GM18499 (cell line): Measurements from ENCODE around the gene S100B.

Experiments used
- ATAC-seq: cut with Tn5 transposase; IDR thresholded peaks from one replicate; pipeline ENCODE4 v1.9.1; 2021; ENCODE audit warnings: moderate number of reproducible peaks; ENCODE audit not compliant: insufficient read depth, unreplicated experiment

S100B gene

GRCh38 chr21:46562964-46563607 lies 41.8 kb downstream of the S100B start:
- ATAC-seq: no peak

GRCh38 chr21:46562472-46562871 lies 42.4 kb downstream of the S100B start:
- ATAC-seq: no peak

GRCh38 chr21:46561445-46562090 lies 43.3 kb downstream of the S100B start:
- ATAC-seq: no peak

GRCh38 chr21:46560568-46561444 lies 44.1 kb downstream of the S100B start:
- ATAC-seq: no peak

GRCh38 chr21:46559291-46559983 lies 45.4 kb downstream of the S100B start:
- ATAC-seq: no peak

DNA sequence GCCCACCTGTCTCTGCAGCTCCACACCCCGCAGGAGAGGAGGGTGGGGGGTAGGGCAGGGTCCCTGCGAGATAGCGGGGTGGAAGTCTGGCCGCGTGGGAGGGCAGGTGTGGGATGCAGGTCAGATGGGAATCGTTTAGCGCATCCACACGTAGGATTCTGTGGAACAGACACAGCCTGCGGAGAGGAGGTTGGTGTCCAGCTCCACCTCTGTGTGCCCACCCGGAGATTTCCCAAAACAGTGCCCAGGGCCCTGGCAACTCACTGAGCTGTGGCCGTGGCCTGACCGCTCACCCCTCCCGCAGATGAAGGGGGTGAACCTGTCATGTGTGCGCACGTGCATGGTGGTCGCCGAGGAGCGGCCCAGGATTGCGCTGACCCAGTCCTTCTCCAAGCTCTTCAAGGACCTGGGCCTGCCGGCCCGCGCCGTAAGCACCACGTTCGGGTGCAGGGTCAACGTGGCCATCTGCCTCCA lies 46.9 kb downstream of the S100B start:
- no peak for ATAC-seq

DNA sequence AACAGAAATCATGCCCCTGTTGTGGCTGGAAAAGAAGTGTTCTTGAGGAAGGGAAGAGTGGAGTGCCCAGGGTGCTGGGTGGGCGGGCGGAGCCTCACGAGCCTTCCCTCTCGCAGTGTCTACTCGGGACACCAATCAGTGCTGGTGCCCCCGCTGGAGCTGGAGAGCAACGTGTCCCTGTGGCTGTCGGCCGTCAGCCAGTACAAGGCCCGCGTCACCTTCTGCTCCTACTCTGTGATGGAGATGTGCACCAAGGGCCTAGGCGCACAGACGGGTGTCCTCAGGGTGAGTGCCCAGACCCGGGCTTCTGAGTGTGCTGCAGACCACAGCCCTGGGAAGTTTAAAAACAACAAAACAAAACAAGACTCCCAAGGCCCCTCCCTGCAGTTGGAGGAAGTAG lies 47.4 kb downstream of the S100B start:
- ATAC-seq: no peak

DNA sequence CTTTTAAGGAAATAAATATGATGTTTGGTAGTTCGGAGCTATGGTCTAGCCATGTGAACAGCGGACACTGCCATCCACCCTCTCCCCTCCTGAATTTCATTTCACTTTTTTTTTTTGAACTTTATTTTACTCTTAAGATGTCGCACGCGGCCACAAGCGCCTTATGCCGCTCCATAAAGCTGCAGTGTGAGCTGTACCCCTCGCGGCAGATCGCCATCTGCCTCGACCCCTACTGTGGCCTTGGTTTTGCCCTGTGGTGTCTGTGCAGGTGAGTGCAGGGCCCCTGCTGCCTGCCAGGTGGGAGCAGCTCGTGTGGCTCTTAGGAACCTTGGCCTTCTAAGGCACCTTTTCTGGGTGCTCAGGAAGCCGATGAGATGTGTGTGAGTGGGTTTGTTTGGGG lies 48.1 kb downstream of the S100B start:
- no peak for ATAC-seq

GRCh38 chr21:46555678-46556077 lies 49.2 kb downstream of the S100B start:
- ATAC-seq: no peak

DNA sequence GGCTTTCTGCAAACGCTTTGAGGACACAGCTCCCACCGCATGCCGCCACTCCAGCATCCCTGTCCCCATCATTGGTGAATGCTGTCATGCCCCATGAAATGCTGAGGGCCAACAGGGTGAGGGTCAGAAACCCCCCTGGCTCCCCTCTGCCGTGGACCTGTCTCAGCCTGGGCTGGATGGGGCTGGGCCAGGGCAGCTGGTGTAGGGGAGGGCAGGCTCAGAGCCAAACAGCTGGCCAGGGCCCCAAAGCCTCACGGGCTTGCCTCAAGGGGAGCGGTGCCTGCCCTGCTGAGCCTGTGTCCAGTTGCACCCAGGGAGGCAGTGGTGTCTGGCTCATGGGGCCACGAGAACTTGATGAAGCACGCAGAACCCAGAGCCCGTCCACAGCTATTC lies 49.7 kb downstream of the S100B start:
- no peak for ATAC-seq

- ATAC-seq: no peak
Measured at GRCh38 chr21:46554431-46555224, 50.3 kb downstream of the S100B start.

GRCh38 chr21:46553993-46554392 lies 50.9 kb downstream of the S100B start:
- no peak for ATAC-seq

GRCh38 chr21:46552865-46553379 lies 52.0 kb downstream of the S100B start:
- ATAC-seq: no peak

DNA sequence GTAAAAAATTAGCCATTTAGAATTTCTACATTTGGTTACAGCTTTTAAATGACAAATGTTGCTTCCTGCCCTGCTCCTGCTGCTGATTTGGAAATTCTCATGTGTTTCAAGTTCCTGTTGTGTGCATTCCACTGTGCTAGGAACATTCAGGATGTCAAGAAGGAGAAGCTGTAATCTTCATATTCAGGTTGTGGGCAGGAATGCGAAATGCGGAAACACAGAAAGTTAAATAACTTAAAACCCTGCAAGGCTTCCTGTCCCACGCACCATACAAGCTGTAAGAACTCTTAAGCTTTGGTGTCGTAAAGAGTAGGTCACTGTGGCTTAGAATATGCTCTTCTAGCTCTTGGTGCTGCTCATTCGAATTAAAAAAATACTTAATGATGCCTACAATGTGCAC lies 52.6 kb downstream of the S100B start:
- no peak for ATAC-seq

DNA sequence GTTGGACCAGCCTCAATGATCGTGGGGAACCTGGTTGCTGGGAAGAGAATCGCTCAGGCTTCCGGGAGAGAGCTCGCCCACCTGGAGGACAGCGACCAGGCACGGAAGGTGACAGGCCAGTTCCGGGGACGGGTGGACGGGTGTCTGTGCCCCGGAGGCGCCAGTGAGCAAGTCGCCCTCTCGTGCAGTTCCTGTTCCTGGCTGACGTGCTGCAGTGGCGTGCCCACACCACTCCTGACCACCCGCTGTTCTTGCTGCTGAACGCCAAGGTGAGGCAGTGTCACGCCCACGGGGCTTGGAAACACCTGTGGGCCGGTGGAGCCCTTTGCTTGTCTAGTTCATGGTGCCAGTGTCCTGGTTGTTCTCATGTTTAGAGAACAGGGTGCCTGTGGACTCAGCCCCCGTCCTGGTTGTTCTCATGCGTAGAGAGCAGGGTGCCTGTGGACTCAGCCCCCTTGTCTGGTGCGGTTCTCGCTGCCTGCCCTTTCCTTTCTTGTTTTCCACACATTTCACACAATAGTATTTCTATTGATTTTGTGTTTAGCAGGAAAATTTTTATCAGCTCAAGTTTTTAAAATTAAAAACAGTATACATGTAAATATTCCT lies 53.1 kb downstream of the S100B start:
- ATAC-seq: no peak

GRCh38 chr21:46550116-46550941 lies 54.6 kb downstream of the S100B start:
- ATAC-seq: no peak

DNA sequence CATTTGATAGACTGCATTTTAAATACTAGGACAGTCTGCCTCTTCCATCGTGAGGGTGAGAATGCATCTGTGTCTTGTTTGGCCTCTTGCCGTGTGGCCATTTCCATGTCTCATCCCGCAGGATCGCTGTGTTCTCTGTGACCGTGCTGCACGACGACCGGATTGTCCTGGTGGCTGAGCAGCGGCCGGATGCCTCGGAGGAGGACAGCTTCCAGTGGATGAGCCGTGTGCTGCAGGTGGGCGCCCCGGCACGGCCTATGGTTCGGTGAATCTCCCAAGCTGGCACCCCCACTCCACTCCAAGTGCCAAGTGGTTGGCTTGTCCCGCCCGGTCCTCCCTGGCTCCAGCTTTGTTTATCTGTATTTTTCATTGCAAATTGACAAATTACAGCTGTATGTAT lies 55.2 kb downstream of the S100B start:
- no peak for ATAC-seq
